CD1c-positive myeloid dendritic cell (primary cell): ENCODE data around the gene ADRA2C.

Experiments
- DNase-seq: peaks from one replicate; pipeline ENCODE4 v3.0.0-alpha.2; 2016; ENCODE audit errors: extremely low spot score

Gene ADRA2C

DNA sequence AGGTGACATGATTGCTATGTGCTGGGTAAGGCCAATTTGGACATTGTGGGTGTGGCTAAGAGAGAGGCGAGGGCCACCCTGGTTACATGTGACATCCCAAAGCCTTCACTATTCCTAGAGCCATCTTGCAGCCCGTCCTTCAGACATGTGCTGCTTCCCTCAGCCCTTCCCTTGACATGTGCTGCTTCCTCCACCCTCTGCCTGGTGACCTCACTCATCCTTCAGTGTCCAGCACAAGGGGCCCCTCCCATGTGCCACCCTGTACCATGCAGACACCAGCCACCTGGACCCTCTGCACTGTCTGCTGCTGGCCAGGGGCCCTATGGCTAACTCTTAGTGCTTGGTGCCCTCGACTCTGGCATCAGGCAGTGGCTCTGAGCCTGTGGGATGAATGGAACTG is 27.4 kb downstream of the ADRA2C start:
- no peak for DNase-seq

DNA sequence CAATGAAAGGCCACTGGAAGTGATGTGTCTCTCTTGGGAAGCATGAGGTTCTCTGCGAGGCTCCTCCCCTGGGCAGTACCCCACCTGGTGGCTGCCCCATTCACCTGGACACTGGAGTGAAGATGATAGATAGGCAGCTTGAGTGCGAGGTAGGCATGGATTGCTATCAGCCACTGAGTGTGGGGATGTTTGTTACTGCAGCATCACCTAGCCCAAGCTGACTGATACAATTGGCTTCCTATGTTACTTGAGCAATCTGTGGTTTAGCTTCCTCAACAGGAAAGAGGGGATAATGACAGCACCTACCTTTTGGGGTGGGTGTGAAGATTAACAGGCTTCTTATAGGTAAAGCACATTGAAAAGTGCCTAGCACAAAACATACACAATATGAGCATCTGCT is 30.8 kb downstream of the ADRA2C start:
- DNase-seq = no peak

DNA sequence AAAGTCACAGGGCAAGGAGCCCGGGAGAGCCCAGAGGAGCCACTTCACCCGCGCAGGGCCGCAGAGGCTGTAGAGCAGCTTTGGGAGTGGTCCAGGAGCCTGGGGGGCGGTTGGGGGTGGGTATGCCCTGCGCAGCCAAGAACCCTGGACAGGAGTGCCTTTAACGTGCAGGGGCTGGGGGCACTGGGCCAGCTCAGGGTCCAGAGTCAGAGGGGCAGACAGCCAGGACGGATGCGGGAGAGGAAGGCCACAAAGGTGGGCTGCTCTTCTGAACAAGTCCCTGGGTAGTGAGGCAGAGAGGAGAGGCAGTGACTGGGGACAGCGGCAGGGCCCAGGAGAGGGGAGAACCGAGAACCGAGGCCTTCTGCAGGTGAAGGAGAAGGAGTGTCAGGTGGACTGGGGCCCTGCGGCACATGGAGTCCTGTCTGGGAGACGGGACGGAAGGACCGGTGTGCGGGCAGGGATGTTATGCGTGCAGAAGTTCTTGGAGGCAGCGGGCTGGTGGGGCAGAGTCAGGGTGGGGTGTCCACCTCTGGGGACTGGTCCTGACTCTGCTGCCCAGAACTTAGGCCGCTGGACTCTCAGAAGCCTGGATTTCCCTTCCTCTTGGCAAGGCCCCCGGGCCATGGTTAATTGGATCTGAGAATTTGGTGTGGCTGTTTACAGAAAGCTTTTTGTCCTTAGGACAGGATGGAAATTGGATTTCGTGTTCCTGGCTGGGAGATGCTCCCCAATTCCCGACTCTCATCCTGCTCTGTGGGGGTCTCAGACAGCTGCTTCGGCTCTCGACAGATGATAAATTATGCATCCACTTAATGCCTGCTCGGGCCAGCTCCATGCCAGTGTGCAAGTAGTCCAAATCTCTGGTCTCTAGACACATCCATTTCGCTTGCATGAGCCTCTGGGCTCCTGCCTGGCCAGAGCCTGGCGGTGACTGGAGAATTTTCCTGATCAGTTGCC is 31.9 kb downstream of the ADRA2C start:
- no peak for DNase-seq

DNA sequence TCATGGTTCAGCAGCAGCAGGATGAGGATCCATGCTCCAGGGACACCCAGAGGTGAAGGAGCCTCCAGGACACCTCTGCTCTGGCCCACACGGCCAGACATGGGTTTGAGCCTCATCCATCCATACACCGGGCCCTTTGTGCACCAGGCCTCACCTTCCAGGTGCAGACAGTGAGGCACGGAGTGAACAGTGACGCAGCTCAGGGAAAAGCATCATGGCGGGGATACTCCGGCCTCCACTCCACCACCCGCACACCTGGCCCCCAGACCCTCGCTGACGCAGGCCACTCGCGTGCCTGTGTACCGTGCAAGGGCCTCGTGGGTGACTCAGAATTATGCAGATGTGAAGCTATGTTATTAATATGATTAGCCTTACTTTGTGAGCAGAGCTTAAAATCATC is 33.3 kb downstream of the ADRA2C start:
- DNase-seq = no peak

DNA sequence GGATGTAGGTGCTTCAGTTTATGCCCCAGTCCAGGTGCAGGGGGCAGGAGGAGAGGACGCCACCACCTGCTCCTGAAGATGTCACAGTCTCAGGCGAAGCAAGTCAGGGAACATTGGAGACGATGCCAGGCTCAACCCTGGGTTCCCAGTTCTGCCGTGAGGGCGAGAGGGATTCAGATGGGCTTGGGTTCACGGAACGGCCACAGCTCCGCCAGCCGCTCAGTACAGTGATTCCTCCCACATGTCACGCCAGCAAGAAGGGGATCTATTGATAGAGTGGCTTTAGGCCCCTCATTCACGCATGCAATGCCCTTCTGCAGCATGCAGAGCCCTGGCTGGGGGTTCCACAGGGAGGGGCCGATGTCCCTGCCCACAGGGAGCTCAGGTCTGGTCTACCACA is 34.2 kb downstream of the ADRA2C start:
- DNase-seq = no peak

DNA sequence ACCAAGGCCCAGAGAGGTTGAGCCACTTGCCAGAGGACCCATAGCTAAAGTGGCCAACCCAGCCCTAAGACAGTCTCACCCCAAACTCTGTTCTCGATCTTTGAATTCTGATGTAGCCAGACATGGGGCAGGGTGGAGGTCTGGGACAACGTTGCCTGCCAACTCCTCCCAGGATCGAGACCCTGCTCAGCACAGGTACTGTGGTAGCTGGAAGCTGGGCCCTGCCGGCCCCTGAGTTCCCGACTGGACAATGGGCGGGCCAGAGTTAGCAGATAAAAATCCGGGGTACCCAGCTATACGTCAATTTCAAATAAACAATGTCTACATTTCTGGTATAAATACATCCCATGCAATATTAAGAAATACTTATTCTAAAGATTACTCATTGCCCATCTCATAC is 35.3 kb downstream of the ADRA2C start:
- DNase-seq = no peak

DNA sequence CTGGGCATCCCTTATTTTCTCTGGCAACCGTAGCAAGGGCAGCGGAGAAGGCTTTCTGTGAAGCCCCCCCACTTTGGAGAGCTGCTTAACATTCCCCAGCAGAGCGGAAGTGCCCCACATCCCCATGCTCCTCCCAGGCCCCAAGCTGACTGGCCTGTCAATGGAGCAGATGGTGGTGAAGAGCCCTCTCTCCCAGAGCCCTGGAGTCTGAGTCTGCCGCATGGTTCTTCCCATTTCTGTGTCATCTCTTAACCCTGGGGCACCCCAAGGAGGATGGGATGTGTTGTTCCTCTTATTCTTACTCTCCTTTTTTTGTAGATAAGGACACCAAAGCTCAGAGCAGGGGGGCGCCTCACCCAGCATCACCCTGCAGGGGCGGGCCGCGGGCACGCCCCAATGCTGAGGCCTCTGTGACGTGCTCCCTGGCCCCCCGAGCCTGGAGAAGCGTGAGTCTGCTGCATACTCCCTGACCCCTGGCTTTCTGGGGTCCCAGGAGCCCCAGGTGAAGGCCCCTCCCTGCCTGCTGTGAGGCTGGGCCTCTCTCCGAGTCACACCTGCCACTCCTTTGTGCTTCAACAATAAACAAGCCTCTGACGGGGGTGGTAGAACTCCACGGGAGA is 35.9 kb downstream of the ADRA2C start:
- DNase-seq = no peak

DNA sequence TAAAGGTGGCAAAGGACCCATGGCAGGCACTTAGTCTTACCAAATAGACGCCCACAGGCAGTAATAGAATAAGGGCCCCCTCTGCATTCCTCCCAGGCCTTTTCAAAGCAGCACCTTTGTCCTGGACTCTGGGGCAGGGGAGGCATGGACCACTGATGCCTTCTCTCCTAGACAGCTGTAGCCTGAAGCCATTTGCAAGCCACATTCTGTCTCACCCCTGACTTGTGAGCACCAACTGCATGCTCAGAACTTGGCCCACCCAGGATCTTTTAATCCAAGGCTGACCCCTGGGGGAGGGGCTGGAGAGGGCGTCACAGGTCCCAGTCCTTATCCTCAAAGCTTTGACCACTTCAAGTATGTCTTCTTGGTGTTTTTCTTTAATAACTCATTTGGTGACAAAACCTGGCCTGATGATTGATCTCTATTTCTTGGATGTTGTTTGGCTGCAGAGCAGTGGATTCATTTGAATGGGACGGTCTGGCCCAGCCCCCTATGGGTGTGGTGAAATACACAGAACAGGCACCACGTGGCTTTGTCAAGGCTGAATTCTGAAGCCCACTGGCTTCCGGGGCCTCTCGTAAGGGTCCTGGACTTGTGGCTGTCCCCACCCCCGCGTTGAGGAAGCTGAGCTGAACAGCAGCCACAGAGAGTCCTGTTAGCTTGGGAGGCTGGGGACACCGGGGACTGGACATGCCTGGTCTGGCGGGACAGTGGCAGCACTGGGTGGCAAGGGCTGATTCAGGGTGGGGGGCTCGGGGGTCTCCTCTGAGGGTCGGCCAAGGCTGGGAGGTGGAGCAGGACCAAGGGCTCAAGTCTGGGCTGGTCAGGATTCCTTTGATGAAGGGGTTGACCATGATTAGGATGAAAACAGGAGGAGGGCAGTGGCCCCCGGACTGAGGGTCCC is 36.6 kb downstream of the ADRA2C start:
- no peak for DNase-seq

DNA sequence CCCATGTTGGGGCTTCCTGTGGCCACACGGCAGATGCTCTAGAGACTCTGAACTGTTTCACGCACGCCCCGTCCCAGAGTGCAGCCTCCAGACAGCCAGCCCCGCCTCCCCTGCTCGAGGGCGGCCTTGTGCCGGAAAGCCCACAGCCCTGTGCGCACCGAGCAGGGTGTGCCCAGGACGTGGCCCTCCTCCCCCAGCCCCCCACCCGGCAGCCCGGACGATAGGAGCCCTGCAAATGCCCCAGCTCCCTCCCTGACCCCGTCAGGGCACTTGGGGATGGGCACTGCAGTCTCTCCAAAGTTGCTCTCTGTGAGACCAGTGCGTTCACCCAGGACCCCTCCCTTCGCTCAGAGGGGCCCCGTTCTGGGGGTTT is 37.3 kb downstream of the ADRA2C start:
- DNase-seq = no peak

DNA sequence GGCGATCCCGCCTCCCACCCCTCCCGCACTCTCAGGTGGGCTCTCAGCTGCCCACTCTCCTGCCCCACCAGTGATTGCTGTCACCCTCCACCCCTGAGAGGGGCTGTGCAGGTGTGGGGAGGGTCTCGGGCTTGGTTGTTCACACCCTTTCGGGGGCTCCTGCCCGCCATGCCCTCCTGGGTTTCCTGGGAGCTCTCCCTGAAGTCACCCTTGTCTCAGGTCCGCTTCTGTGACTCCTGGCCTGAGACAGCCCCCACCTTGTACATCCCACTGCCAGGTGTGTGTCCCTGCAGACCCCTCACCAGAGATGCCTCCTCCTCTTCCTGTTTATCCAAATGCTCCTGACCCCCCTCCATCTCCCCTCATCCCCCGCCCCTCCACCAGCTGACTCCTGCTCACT is 37.8 kb downstream of the ADRA2C start:
- DNase-seq = no peak

DNA sequence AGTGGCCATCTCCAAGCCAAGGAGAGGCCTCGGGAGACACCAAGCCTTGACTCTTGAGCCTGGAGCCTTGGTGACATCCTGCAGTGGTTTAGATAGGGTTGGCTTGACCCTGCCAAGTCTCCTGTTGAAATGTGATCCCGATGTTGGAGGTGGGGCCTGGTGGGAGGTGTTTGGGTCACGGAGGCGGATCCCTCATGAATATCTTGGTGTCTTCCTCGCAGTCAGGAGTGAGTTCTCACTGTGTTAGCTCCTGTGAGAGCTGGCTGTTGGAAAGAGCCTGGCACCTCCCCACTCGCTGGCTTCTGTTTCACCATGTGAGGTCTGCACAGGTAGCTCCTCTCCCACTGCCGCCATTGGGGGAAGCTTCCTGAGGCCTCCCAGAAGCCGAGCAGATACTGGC is 38.8 kb downstream of the ADRA2C start:
- DNase-seq = no peak

DNA sequence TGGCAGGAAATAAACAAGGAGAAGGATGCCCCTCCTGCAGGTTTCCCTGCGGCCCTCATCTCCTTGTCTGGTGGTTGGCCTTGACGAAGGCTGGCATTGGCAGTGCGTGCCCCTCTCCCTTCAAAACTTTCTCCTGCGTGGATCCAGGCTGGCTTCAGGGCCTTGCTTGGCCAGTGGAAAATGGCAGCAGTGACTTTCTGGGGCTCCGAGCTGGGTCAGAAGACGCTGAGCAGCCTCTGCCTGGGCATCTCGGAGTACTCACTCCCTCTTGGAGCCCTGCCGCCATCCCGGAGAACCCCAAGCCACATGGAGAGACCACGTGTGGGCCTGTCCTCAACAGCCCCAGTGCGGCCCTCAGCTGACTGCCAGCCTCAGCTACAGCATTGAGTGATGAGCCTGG is 39.5 kb downstream of the ADRA2C start:
- DNase-seq = no peak

DNA sequence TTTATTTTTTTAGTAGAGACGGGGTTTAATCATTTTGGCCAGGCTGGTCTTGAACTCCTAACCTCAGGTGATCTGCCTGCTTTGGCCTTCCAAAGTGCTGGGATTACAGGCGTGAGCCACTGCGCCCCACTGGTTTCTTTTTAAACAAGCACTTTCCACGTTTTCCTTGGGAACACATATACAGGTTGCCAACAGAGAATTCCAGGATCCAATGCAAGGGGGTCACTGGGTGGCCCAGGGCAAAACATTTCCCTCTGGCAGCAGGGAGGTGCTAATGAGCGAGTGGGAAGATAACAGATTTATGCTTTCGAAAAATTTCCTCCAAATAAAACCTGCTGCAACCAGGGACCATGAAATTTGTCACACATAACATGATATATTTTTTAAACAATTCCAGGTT is 41.1 kb downstream of the ADRA2C start:
- DNase-seq = no peak

DNA sequence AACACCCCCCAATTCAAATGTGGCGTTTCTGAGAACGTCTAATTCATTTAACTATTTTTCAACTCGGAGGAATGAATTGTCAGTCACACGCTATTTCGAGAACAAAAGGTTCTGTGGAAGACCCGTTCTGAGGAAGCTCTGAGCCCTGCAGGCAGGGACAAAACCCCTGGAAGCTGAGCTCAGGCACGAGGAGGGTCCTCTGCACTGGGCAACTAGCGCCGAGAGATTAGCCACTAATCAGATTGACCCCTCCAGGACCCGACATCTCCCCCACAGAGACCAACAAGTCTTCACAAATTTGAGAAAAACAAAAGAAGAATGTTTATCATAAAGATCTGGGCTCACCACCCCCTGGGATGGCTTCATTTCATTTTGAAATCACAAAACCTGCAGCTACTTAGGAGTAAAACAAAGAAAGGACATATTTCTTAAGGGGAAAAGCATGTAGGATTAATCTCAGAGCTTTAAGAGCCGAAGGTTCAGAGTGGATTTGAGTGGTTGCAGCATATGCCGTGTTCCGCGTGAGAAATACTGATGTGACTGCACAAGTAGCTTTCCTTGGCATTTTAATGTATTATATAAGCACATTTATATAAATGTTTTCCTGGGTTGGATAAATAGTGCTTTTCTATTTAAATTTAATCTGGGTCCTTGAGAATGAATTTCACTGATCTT is 41.8 kb downstream of the ADRA2C start:
- no peak for DNase-seq

DNA sequence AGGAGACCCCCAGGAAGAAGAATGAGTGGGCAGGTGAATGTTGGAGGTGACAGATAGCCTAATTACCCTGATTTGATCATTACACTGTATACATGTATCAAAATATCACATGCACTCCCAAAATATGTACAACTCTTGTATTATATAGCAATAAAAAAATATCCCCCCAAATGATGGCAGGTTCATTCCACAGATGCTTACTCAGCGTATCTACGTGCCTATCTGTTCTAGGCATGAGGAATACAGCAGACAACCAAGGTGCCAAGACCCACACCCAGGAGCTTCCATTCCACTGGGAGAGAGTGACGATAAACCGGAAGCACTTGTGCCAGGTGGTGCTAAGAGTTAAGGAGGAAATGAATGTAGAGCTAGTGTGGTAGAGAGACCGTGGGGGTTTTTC is 42.4 kb downstream of the ADRA2C start:
- DNase-seq = no peak

DNA sequence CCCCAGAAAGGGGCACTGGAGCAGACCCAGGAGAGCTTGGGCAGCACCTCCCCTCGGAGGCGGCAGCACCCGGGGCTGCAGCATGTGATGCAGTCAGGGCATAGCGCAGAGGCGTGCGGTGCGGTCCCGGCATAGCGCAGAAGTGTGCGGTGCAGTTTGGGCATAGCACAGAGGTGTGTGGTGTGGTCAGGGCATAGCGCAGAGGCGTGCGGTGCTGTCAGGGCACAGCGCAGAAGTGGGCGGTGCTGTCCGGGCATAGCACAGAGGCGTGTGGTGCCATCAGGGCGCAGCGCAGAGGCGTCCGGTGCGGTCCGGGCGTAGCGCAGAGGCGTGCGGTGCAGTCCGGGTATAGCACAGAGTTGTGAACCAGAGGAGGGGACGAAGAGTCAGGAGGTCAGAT is 42.8 kb downstream of the ADRA2C start:
- DNase-seq = no peak

DNA sequence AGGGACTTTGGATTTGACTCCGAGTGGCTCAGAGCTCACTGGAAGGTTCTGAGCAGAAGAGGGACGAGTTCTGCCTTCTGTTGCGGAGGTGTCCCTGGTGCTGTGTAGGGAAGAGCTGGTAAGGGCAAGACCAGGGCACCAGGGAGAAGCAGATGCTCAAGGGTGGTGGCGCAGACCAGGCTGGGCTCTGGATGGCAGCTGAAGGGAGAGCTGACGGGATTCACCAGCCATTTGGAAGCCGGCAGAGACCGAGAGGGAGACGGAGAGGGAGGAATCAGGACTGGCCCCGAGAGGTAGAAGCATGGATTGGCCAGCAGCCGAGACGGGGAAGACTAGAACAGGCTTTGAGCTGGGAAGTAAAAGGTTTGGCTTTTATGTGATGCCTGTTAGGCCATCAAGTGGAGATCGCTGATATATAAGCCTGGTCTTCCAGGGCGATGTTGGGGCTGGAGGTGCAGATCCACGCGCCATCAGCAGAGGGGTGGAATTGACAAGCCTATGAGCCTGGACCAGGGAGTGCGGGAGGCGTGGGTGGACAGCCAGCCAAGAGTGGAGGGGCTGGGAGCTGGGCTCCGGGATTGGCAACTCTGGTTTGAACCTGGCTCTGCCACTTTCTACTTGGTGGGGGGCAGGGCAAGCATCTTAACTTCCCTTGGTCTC is 43.4 kb downstream of the ADRA2C start:
- DNase-seq = no peak

DNA sequence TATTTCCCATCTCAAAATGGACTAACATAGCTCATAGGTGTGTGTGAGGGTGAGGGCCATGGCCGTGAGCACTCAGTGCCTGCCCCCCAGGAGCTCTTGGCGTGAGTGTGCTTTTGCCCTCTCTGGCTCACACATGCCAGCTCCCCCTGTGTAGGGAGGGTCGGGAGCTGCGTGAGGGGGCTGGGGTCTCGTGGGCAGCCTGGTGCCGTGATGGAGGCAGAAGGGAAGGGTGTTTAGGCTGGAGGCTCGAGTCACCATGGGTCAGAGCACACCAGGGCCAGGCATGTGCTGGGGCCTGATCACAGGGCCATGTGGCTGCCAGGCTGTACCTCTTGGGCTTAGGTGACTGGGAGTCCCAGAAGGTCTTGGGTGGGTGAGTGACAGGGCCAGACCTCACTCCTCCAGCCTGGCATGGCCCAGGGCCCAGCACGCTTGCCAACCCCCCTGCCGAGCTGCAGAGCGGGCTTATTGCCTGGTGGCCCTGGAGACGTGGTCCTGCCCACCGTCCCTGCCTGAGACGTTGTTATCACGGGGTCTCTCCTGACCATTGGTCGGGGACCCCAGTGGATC is 44.0 kb downstream of the ADRA2C start:
- no peak for DNase-seq

DNA sequence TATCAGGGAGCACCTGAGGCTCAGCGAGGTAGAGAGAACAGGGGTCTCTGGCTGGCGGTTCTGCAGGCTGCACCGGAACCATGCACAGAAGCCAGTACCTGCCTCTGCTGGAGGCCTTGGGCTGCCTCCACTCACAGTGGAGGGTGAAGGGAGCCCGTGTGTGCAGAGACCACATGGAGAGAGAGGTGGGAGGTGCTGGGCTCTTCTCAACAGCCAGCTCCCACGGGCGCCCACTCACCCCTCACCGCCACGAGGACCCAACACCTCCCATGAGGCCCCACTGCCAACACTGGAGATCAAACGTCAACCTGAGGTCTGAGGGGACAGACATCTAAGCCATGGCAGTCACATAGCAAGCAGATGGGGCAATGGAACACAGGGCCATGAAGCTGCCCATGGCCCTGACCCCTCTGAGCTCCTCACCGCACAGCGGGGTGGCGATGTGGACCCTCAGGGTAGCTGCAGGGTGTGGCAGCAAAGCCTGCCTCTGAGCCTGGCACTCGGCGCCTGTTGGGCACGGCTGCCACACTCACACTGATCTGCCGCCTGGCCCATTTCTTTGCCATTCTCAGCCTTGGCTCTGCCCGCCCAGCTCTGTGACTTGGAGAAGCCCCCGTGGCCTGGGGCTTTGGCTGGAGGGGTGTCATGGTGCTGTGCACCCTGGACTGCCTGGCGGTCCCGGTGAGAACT is 44.8 kb downstream of the ADRA2C start:
- DNase-seq = no peak

DNA sequence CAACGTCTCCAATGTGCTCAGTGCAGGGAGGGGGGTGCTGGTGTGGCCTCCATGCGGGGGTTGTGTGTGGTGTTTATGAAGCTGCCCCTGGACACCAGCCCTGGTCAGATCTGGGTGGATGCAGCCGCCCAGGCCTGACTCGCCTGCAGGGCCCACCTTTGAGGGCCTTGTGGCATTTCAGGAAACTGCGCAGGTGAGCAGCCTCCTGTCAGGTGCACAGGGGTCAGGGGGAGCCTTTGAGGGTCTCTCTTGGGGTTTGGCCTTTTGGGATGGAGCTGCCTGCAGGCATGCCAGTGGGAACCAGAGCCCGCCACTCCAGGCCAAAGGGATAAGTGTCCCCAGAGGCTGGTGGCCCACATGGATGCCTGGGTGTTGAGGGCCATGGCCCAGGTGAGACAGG is 45.4 kb downstream of the ADRA2C start:
- no peak for DNase-seq
